K562 (cell line): ENCODE results near the gene TJAP1. TPM values are rescaled to one million over a fixed set of nuclear protein-coding genes. Genes with fewer than 3 reads are reported as not detected.
A peak's percentile ranks its signal among the peaks of the same experiment; 100 is the strongest.

Experiments
- BCLAF1 ChIP-seq, 2 experiments: fragments of 450-650 bp in 1 of 2; IDR thresholded peaks; 2 replicates each; pipeline ENCODE4 v1.6.1; 2011 to 2017; ENCODE audit warnings: low read depth in 2 of 2, antibody characterized with exemption in 1 of 2, borderline replicate concordance in 1 of 2, low read length in 1 of 2, mild to moderate bottlenecking in 1 of 2, mixed read lengths in 1 of 2; ENCODE audit not compliant: control insufficient read depth in 1 of 2
- CREB3 ChIP-seq: fragments of 450-650 bp; conservative IDR thresholded peaks from 2 replicates; pipeline ENCODE4 v1.6.1; 2016; ENCODE audit warnings: missing genetic modification characterization, low read depth, mild to moderate bottlenecking, missing compliant biosample characterization, moderate library complexity
- CSDE1 ChIP-seq, 2 experiments: fragments of 450-650 bp; IDR thresholded peaks; 2 replicates each; pipeline ENCODE4 v1.6.1; 2016; ENCODE audit warnings: mild to moderate bottlenecking in 1 of 2
- FOSL1 ChIP-seq: fragments of 200-800 bp; sonication (Bioruptor generic); conservative IDR thresholded peaks from 2 replicates; pipeline ENCODE4 v1.6.1; 2016; ENCODE audit warnings: missing genetic modification characterization, missing compliant biosample characterization
- FOXA1 ChIP-seq: fragments of 450-650 bp; IDR thresholded peaks from 2 replicates; pipeline ENCODE4 v1.6.1; 2016; ENCODE audit warnings: mild to moderate bottlenecking, borderline replicate concordance
- GTF2E2 ChIP-seq: fragments of 200-800 bp; sonication (Bioruptor generic); IDR thresholded peaks from 2 replicates; pipeline ENCODE4 v1.6.1; 2016; ENCODE audit warnings: missing genetic modification characterization, missing compliant biosample characterization
- HDAC2 ChIP-seq: fragments of 450-650 bp; IDR thresholded peaks from 2 replicates; pipeline ENCODE4 v1.6.1; 2016; ENCODE audit warnings: mild to moderate bottlenecking
- HMG20A ChIP-seq: fragments of 450-650 bp; formaldehyde crosslinking; conservative IDR thresholded peaks from 2 replicates; pipeline ENCODE4 v1.4.0; 2020; ENCODE audit warnings: mild to moderate bottlenecking, mixed read lengths
- MAZ ChIP-seq, 2 experiments: fragments of 450-650 bp in 1 of 2; sonication (generic) in 1 of 2; formaldehyde crosslinking; IDR thresholded peaks in 1 of 2; conservative IDR thresholded peaks in 1 of 2; 2 replicates each; pipeline versions ENCODE4 v1.4.0 to v1.5.0; 2020; ENCODE audit warnings: mild to moderate bottlenecking in 1 of 2, missing genetic modification reagents in 1 of 2
- MEF2D ChIP-seq: conservative IDR thresholded peaks from 2 replicates; pipeline ENCODE4 v1.6.1; 2016; ENCODE audit warnings: low read depth, missing genetic modification characterization, missing compliant biosample characterization
- NFE2 ChIP-seq: IDR thresholded peaks from 2 replicates; pipeline ENCODE4 v1.6.1; 2014; ENCODE audit warnings: antibody characterized with exemption, low read depth
- NR3C1 ChIP-seq: sonication (generic); formaldehyde crosslinking; IDR thresholded peaks from 2 replicates; pipeline ENCODE4 v1.8.1; 2022; ENCODE audit warnings: missing genetic modification reagents
- NR4A1 ChIP-seq, 2 experiments: fragments of 250-450 bp in 1 of 2; fragments of 450-650 bp in 1 of 2; sonication (Bioruptor Pico) in 1 of 2; IDR thresholded peaks; 2 replicates each; pipeline versions ENCODE4 v1.4.0 to v1.6.1; 2016 to 2020; ENCODE audit warnings: mild to moderate bottlenecking in 2 of 2, missing compliant biosample characterization in 1 of 2, missing genetic modification characterization in 1 of 2, moderate library complexity in 1 of 2
- POLR3G ChIP-seq: IDR thresholded peaks from 2 replicates; pipeline ENCODE4 v1.6.1; 2011; ENCODE audit not compliant: insufficient read length, insufficient replicate concordance; ENCODE audit errors: extremely low read depth
- SP1 ChIP-seq: sonication (generic); formaldehyde crosslinking; IDR thresholded peaks from 2 replicates; pipeline ENCODE4 v1.8.1; 2022; ENCODE audit warnings: mild to moderate bottlenecking, missing genetic modification reagents
- TBL1XR1 ChIP-seq, 2 experiments: IDR thresholded peaks; 2 replicates each; pipeline ENCODE4 v1.6.1; 2012; ENCODE audit warnings: improper control_type of control experiment in 2 of 2, low read length in 2 of 2, mild to moderate bottlenecking in 1 of 2
- TRIM28 ChIP-seq: fragments of 450-650 bp; IDR thresholded peaks from 2 replicates; pipeline ENCODE4 v1.6.1; 2017
- UBTF ChIP-seq, 2 experiments: IDR thresholded peaks; 2 replicates each; pipeline ENCODE4 v1.6.1; 2012; ENCODE audit warnings: improper control_type of control experiment in 2 of 2, low read depth in 2 of 2, low read length in 2 of 2, borderline replicate concordance in 1 of 2
- ZBTB17 ChIP-seq: fragments of 450-650 bp; formaldehyde crosslinking; IDR thresholded peaks from 2 replicates; pipeline ENCODE4 v1.4.0; 2020; ENCODE audit warnings: mild to moderate bottlenecking
- ZNF445 ChIP-seq: fragments of 250-450 bp; sonication (Bioruptor Pico); IDR thresholded peaks from 2 replicates; pipeline ENCODE4 v1.4.0; 2020; ENCODE audit warnings: low read depth, mild to moderate bottlenecking, moderate library complexity
- ZNF551 ChIP-seq: fragments of 250-450 bp; sonication (Bioruptor Pico); IDR thresholded peaks from 2 replicates; pipeline ENCODE4 v1.5.0; 2021; ENCODE audit warnings: mild to moderate bottlenecking, moderate library complexity
- polyA plus RNA-seq, 8 experiments: library from polyadenylated mRNA; depleted of rRNA in 4 of 8; stranded (reverse) in 5 of 8; unstranded in 3 of 8; fragments of >200 nt; fragmentation: Nextera tagmentation in 2 of 8; fragmentation: Illumina TruSeq in 1 of 8; extraction: Ambion mirVana in 2 of 8; extraction: Trizol in 1 of 8; gene quantifications; 2 replicates each; pipeline versions ENCODE4 v1.2.1 to v1.2.3, GENCODE V29; 2011 to 2014; ENCODE audit warnings: inconsistent platforms in 1 of 8, missing spikeins in 1 of 8
- total RNA-seq, 7 experiments: library from RNA; depleted of rRNA in 6 of 7; stranded (reverse); fragments of >200 nt in 6 of 7; fragmentation: Illumina TruSeq in 2 of 7; extraction: Trizol in 2 of 7; gene quantifications; 2 replicates each; pipeline versions ENCODE4 v1.2.1 to v1.2.3, GENCODE V29; 2011 to 2021; ENCODE audit warnings: low replicate concordance in 1 of 7

The TJAP1 gene
- total and polyA plus RNA-seq, 9 of the 15 experiments (the other 6 are each of a cell fraction or from before 2014, with no cell fraction given) = 0.06 to 35.8 (median 16.2) TPM

- TF ChIP-seq CREB3 (tag) (no peak), ZNF551 (CRISPR knock-in tag) (no peak), MEF2D (0 out of 2 replicates have a peak, but pooled peaks have one; percentile 19), BCLAF1 (IDR thresholded peaks at IDR 0.05; ENCODE audit: borderline replicate concordance in 1 of 2, control insufficient read depth in 1 of 2, low read depth in 2 of 2, low read length in 1 of 2) (no peak), FOXA1 (no peak), TBL1XR1 (IDR thresholded peaks at IDR 0.05; ENCODE audit: low read length in 2 of 2) (no peak), ZBTB17 (CRISPR knock-in tag) (no peak), POLR3G (no peak), UBTF (IDR thresholded peaks at IDR 0.05; ENCODE audit: borderline replicate concordance in 1 of 2, low read depth in 2 of 2, low read length in 2 of 2) (no peak), SP1 (CRISPR knock-in tag) (peak; percentile 64; the same call in 1 of the 2 replicates), NR4A1 (CRISPR knock-in tag; IDR thresholded peaks at IDR 0.05) (no peak), NR4A1 (tag; IDR thresholded peaks at IDR 0.05) (no peak), FOSL1 (tag) (0 out of 2 replicates have a peak, but pooled peaks have one; percentile 32), ZNF445 (CRISPR knock-in tag) (no peak), NR3C1 (CRISPR knock-in tag) (no peak), NFE2 (peak; percentile 36; the same call in 1 of the 2 replicates), GTF2E2 (tag) (peak; percentile 75; the same call in 1 of the 2 replicates), MAZ (CRISPR knock-in tag; conservative IDR thresholded peaks at IDR 0.05 in 1 of 2, IDR thresholded peaks at IDR 0.05 in 1 of 2) (peak in 1 of 2 experiments; percentile 74; a peak in 1 of 4 replicates), TRIM28 (no peak), CSDE1 (IDR thresholded peaks at IDR 0.05) (peak in 1 of 2 experiments; percentile 79; a peak in 2 of 4 replicates), HDAC2 (0 out of 2 replicates have a peak, but pooled peaks have one; percentile 18), HMG20A (CRISPR knock-in tag) (no peak)
These were observed at the start of gene TJAP1 (continued) for GRCh38 chr6:43477235-43478007.
